ENCODE measurements around the gene MRPL10.

Gene MRPL10

DNA sequence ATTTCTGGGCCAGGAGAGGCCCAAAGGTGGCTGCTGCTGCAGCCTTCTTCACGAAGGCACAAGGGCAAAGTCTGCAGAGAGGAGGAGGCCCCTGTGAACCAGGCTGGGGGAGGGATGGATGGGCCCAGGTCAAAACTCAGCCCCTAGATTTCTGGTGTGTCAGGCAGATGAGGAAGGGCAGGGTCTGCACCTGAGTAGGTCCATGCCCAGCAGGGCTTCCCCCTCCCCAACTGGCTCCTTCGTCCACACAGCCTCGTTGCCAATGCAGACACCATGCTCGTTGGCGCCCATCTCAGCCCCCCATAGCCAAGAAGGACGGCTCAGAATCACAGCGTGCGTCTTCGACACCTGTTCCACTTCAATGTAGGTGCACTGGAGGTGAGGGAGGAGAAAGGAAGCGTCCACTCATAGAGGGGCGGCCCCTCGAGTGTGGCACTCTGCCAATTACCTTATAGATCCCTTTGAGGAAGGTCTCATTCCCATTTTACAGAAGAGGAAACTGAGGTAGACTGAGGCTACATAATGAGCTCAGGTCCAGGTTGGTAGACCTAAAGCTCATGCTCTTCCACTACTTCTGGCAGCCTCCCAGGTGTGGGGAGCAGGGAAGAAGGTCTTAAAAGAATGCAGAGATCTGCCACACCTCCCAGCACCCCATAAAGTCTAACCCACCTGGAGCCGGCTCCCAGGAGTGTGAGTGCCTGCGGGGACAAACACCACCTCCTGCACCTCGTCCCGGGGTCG lies 8.8 kb upstream of the MRPL10 start:
- no peak for ATAC-seq (replicated peaks)
- H3K27ac Mint-ChIP-seq: peak overlapping the region; percentile 81
- H3K36me3 Mint-ChIP-seq: peaks cover 7 to 18% of the 10 kb centered on the region in 2 donors
- peaks cover 12 to 35% of the 10 kb centered on the region in 2 donors for H3K4me1 Mint-ChIP-seq
- H3K9me3 Mint-ChIP-seq: no peaks in the 10 kb centered on the region
- H3K27me3 Mint-ChIP-seq: peaks cover 13 to 14% of the 10 kb centered on the region in 2 donors
- no peak for DNase-seq
- H3K4me3 Mint-ChIP-seq: peak overlapping the region; percentile 91 to 95

- peaks cover 3% of the 10 kb centered on the region in 2 donors for H3K27me3 Mint-ChIP-seq
- DNase-seq: no peak
- ATAC-seq (replicated peaks): no peak
- no peak overlapping the region for H3K27ac Mint-ChIP-seq
- peaks cover 15 to 35% of the 10 kb centered on the region in 2 donors for H3K4me1 Mint-ChIP-seq
- H3K9me3 Mint-ChIP-seq: no peaks in the 10 kb centered on the region
- no peak overlapping the region for H3K4me3 Mint-ChIP-seq
- H3K36me3 Mint-ChIP-seq: peaks cover 11 to 26% of the 10 kb centered on the region in 2 donors
Measured at GRCh38 chr17:47839071-47839470, 7.7 kb upstream of the MRPL10 start.

GRCh38 chr17:47838636-47839035 lies 7.3 kb upstream of the MRPL10 start:
- Mint-ChIP-seq H3K36me3 (peaks cover 11 to 26% of the 10 kb centered on the region in 2 donors), H3K4me1 (peaks cover 15 to 35% of the 10 kb centered on the region in 2 donors), H3K27ac (no peak overlapping the region), H3K9me3 (no peaks in the 10 kb centered on the region), H3K4me3 (no peak overlapping the region), H3K27me3 (no peaks in the 10 kb centered on the region)
- ATAC-seq (replicated peaks) (no peak), DNase-seq (no peak)

DNA sequence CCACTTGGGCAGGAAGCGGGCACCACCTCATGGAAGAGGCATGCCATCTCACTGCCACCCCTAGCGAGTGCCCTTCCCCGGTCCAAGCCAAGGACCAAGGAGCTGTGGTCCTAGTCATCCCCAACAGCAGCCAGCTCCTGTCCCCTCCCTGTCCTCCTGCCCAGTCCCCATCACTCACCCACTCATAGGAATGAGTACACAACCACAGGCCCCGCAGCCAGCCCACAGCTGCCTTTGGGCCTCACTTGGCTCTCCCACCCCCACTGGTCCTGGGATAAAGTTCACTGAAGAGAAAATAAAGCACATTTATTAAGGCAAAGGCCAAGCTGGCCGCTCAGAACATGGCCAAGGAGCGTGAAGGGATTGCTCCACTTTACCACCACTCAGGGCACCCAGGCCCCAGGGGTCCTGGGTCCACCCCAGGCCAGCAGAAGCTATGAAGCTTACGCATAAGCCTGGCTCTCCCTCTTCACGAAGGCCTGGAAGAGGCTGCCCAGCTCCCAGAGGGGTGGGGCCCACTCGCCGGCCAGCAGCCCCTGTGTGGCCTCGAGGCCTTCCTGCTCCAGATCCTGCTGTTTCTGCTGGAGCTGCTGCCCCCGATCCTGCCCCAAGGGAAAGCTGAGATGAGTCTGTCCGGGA lies 6.2 kb upstream of the MRPL10 start:
- Mint-ChIP-seq H3K27ac (no peak overlapping the region), H3K27me3 (no peaks in the 10 kb centered on the region), H3K36me3 (peaks cover 11 to 26% of the 10 kb centered on the region in 2 donors), H3K4me1 (peaks cover 12 to 25% of the 10 kb centered on the region in 2 donors), H3K4me3 (no peak overlapping the region), H3K9me3 (no peaks in the 10 kb centered on the region)
- ATAC-seq (replicated peaks) (no peak), DNase-seq (no peak)

GRCh38 chr17:47836601-47837000 lies 5.3 kb upstream of the MRPL10 start:
- H3K4me3 Mint-ChIP-seq: no peak overlapping the region

DNA sequence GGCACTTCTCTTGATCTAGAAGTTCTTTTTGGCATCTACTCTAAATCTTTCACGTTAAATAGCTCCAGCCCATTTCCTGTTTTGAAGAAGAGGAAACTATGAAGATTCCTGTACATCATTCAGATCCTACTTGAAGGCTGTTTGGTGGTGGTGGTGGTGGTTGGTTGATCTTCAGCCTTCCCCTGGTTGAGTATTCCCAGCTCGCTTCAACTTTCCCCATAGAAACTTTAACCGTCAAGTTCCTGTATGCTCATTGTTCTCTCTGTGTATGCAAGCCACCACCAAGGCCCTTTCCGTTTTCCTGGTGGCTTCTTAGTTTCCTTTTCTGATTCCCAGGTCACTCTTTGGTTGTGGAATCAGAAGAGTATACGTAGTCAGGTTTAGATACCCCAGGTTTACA lies 3.4 kb upstream of the MRPL10 start:
- H3K4me3 Mint-ChIP-seq: no peak overlapping the region
- peaks cover 15 to 23% of the 10 kb centered on the region in 2 donors for H3K4me1 Mint-ChIP-seq

More at GRCh38 chr17:47836601-47837000, 5.3 kb upstream of the MRPL10 start:
- no peak for ATAC-seq (replicated peaks)
- H3K36me3 Mint-ChIP-seq: peaks cover 11 to 26% of the 10 kb centered on the region in 2 donors
- no peak for DNase-seq
- H3K27ac Mint-ChIP-seq: no peak overlapping the region
- peaks cover 18 to 29% of the 10 kb centered on the region in 2 donors for H3K4me1 Mint-ChIP-seq
- H3K9me3 Mint-ChIP-seq: no peaks in the 10 kb centered on the region
- H3K27me3 Mint-ChIP-seq: no peaks in the 10 kb centered on the region

GRCh38 chr17:47831934-47832327 lies 590 bp upstream of the MRPL10 start:
- Mint-ChIP-seq H3K9me3 (no peaks in the 10 kb centered on the region), H3K4me3 (peak overlapping the region; percentile 89 to 96), H3K36me3 (peaks cover 14 to 28% of the 10 kb centered on the region in 2 donors), H3K27me3 (no peaks in the 10 kb centered on the region), H3K27ac (peak overlapping the region; percentile 95), H3K4me1 (peaks cover 18 to 27% of the 10 kb centered on the region in 2 donors)
- ATAC-seq (replicated peaks) (peak; percentile 13 to 42), DNase-seq (no peak)

More for the DNA sequence above, 3.4 kb upstream of the MRPL10 start:
- Mint-ChIP-seq H3K27me3 (no peaks in the 10 kb centered on the region), H3K27ac (peak overlapping the region; percentile 44), H3K36me3 (peaks cover 11 to 26% of the 10 kb centered on the region in 2 donors), H3K9me3 (no peaks in the 10 kb centered on the region)
- ATAC-seq (replicated peaks) (no peak), DNase-seq (no peak)

GRCh38 chr17:47830396-47831002 lies 842 bp downstream of the MRPL10 start:
- Mint-ChIP-seq H3K9me3 (no peaks in the 10 kb centered on the region), H3K27me3 (no peaks in the 10 kb centered on the region), H3K4me1 (peaks cover 19 to 27% of the 10 kb centered on the region in 2 donors), H3K27ac (peak overlapping the region; percentile 95), H3K36me3 (peaks cover 20 to 33% of the 10 kb centered on the region in 2 donors), H3K4me3 (peak overlapping the region; percentile 89 to 96)
- DNase-seq (no peak), ATAC-seq (replicated peaks) (no peak)

GRCh38 chr17:47829870-47830269 lies 1.5 kb downstream of the MRPL10 start:
- ATAC-seq (replicated peaks) (no peak), DNase-seq (no peak)
- Mint-ChIP-seq H3K4me3 (peak overlapping the region in 1 of 2 donors; percentile 32), H3K9me3 (no peaks in the 10 kb centered on the region), H3K36me3 (peaks cover 24 to 34% of the 10 kb centered on the region in 2 donors), H3K4me1 (peaks cover 20 to 27% of the 10 kb centered on the region in 2 donors), H3K27ac (no peak overlapping the region), H3K27me3 (no peaks in the 10 kb centered on the region)

GRCh38 chr17:47823519-47823918 lies 7.8 kb downstream of the MRPL10 start:
- Mint-ChIP-seq H3K4me1 (peaks cover 27 to 39% of the 10 kb centered on the region in 2 donors), H3K27ac (no peak overlapping the region), H3K36me3 (peaks cover 33 to 37% of the 10 kb centered on the region in 2 donors), H3K27me3 (no peaks in the 10 kb centered on the region), H3K9me3 (no peaks in the 10 kb centered on the region), H3K4me3 (no peak overlapping the region)
- no peak for DNase-seq
- no peak for ATAC-seq (replicated peaks)

DNA sequence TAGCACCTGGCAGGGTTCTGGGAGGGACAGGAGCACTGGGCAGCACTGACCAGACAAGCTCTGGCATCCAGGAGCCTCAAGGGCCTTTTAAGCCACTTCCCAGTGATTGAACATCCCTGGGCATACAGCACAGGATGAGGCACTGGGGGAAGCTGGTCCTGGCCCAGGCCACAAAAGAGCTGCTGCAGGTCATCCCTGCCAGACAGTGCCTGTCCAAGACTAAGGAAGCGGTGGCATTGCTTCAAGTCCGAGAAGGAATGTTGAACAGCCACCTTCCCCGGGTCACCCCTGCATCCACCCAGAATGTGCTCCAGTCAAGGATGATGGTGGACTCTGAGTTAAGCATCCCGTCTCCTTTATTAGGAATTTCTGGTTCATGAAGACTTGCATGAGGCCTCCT lies 8.6 kb downstream of the MRPL10 start:
- DNase-seq (no peak), ATAC-seq (replicated peaks) (no peak)
- H3K9me3 Mint-ChIP-seq: no peaks in the 10 kb centered on the region
- peaks cover 30 to 32% of the 10 kb centered on the region in 2 donors for H3K36me3 Mint-ChIP-seq
- peak overlapping the region; percentile 4 for H3K27ac Mint-ChIP-seq
- peak overlapping the region in 1 of 2 donors; percentile 96 for H3K4me3 Mint-ChIP-seq
- H3K4me1 Mint-ChIP-seq: peaks cover 26 to 39% of the 10 kb centered on the region in 2 donors
- H3K27me3 Mint-ChIP-seq: no peaks in the 10 kb centered on the region

DNA sequence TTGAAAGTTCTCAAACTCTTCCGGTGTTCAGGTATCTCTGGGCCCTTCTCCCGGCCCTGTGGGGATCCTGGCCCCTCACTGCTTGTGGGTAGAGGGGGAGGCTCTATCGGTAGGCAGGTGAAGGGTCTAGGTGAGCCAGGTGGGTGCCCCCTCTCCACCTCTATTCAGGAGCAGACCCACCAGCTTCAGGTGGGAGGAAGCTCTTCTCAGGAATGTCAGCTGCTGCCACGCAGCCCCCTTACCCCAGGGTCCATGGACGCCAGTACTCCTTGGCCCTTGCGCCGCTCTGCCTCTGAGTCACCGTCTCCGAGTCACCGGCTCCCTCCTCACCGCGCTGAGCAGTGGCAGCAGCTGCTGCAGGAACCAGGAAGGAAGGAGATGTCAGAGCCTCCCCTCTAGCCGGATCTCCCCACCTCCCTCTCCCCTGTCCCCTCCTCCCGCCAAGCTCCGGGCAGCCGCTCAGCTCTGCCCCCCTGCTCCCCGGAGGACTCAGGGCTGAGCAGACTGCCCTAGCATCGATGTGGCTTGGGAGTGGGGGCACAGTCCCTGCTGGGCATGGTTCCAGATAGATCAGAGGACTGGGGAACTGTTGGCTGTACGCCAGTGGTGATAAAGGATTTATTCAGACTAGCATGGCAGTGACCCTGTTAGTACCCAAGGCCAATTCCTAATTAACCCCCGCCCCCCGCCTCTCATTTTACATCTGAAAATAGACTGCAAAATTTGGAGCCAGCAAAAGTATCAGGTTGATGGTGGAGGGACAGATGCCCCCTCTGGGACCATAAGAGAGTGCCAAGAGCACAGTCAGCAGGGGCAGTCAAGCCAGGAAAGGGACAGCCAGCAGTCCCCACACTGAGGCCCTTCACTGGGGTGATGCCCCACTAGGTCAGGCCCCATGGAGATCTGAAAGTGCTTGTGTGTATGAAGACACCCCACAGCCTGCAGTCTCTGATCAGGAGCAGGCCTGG lies 9.6 kb downstream of the MRPL10 start, which contains the start of gene OSBPL7:
TSS of gene OSBPL7 (minus strand) at position 371 of the 968 bp plus-strand sequence. CDS start 1,516 bp downstream, outside the sequence.
- DNase-seq: peak; percentile 69
- peaks cover 33 to 40% of the 10 kb centered on the region in 2 donors for H3K36me3 Mint-ChIP-seq
- ATAC-seq (replicated peaks): peak; percentile 97 to 98
- no peaks in the 10 kb centered on the region for H3K9me3 Mint-ChIP-seq
- no peaks in the 10 kb centered on the region for H3K27me3 Mint-ChIP-seq
- peak within 1 kb of the TSS; percentile 94 for H3K27ac Mint-ChIP-seq
- peaks cover 26 to 39% of the 10 kb centered on the region in 2 donors for H3K4me1 Mint-ChIP-seq
- H3K4me3 Mint-ChIP-seq: peak within 1 kb of the TSS; percentile 96 to 99

DNA sequence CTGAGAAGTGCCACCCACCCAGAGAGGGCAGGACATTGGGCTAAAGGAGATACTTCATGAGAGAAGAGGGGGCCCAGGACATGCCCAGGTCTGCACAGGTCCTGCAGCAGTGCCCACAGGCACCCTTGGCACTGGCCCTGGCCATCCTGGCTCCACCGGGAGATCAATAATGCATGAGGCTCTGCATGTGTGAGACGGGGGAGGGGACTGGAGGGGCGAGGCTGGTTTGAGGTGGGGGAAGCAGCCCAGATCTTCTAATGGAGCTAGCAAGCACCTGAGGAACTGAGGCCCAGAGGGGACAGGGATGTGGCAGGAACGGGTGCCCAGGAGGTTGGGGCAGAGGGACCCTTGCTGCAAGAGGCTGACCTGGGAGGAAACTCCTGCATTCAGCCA lies 10.3 kb downstream of the MRPL10 start:
- no peaks in the 10 kb centered on the region for H3K9me3 Mint-ChIP-seq
- ATAC-seq (replicated peaks): peak in 1 of 2 donors; percentile 0
- peak overlapping the region; percentile 96 to 99 for H3K4me3 Mint-ChIP-seq
- H3K4me1 Mint-ChIP-seq: peaks cover 26 to 39% of the 10 kb centered on the region in 2 donors
- DNase-seq: no peak
- H3K36me3 Mint-ChIP-seq: peaks cover 31 to 40% of the 10 kb centered on the region in 2 donors
- H3K27ac Mint-ChIP-seq: peak overlapping the region; percentile 94
- no peaks in the 10 kb centered on the region for H3K27me3 Mint-ChIP-seq

All from stimulated activated naive B cell treated with anti-CD40 and anti-IgM and Interleukin-4, amounts not matched to agents 10 μg/mL and 1 μg/mL and 100 μg/mL, for 72 hours (primary cell).